ENCODE measurements around the gene ALDH3B1.

ALDH3B1 gene

GRCh38 chr11:67998150-67999045 lies 11.7 kb upstream of the ALDH3B1 start:
- DNase-seq = peak; percentile 13

DNA sequence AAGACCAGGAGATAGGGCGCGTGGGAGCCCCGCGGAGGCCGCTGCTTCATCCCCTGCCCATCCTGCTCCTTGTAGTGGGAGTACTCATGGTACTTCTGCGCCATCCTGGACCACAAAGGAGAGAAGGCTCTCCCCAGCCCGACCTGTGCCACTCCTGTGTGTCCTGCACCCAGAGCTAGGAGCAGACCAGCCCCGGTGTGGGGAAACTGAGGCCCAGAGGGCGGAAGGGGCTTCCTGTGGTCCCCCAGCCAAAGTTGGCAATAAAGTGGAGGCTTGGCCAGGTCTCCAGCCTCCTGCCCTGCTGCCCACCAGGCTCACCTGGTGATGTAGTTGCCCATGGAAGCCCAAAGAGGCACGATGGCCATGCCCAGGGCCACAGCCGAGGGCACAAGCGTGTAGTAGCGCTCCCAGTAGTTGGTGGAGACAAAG lies 10.9 kb upstream of the ALDH3B1 start:
- DNase-seq = no peak

GRCh38 chr11:67999704-68000103 lies 10.4 kb upstream of the ALDH3B1 start:
- DNase-seq = no peak

DNA sequence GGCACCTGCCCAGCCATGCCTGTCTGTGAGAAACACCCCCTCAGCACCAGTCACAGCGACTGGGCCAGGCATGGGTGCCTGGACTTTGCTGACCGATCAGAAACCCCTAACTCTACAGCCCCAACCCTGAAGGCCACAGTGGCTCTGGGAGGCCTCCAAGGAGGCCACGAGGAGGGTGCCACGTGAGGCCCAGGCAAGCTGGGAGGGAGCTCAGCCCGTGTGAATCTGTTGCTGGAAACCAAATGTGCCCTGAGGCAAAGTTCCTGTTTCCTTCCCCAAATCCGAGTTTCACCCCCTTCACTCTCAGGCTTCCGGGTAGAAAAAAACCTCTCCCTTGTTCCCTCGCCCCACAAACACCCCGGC lies 7.6 kb upstream of the ALDH3B1 start:
- no peak for DNase-seq

GRCh38 chr11:68002938-68003845 lies 6.9 kb upstream of the ALDH3B1 start:
- DNase-seq = peak; percentile 12

DNA sequence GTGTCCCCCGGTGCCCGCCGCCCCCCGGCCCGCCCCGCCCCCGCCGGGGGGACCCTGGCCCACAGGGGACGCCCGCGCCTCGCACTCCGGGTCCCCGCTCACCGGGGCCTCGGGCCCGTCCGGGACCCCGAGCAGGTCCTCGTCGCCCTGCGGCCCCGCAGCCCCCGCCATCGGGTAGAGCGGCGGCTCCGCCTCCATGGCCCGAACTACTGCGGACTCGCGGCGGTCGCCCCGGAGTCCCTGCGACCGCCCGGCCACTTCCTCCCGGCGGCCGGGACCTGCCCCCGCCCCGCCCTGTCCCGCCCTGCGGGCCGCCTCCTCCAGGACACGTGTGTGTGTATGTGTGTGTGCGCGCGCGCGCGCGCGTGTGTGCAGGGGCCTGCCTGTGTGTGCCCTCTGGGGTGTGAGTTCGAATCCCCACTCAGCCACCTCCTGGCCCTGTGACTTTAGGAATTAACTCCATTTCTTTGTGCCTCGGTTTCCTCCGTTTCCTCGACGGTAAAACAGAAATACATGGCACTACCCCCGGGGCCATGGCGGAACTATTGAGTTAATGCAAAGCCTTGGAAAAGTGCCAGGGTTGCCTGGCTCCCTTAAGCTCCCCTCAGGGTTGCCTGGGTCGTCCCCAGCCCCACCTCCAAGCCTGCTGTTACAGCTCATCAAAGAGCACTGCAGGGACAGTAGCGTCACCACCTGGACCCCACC lies 6.1 kb upstream of the ALDH3B1 start, which contains the start of gene UNC93B1:
Gene UNC93B1, minus strand, starts transcription at position 252 of the 705 bp plus-strand sequence. Its CDS starts 54 bp downstream, at position 198.
- DNase-seq = peak; percentile 88

DNA sequence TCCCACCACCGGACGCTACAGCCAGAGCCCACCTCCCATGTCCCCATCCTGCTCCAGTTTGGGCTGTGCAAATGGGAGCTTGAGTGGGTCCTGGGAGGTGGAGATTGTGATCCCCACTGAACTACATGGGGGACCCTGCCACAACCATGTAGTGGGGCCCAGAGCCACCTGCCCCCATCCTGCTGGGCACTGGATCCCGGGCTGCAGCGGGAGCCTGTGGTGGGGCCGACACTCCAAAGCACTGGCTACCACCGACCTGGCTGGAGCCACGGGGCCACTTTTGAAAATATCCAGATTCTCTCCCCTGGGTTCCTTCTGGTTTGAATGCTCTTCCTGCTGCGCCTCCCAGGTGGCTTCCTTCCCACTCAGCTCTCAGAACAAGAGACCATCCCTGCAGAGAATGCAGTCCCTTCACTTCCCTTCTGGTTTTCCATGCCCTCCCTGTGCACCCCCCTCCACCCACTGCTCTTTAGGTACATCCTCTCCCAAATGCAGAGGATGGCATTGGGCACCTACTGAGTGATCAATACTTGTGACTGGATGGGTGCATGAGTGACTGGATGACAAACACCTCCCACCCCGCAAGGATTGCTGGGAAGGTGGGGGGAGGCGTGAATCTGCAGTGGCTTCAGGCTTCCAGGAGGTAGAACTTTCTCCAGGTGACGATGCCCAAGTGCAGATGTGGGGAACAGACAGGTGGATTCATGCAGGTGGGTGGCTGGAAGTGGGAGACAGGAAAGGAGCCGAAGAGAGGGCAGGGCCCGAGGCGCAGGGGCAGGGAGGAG lies 5.4 kb upstream of the ALDH3B1 start:
- no peak for DNase-seq

- DNase-seq = no peak
Measured at GRCh38 chr11:68006606-68007166, 3.4 kb upstream of the ALDH3B1 start.

GRCh38 chr11:68007498-68008380 lies 2.4 kb upstream of the ALDH3B1 start:
- no peak for DNase-seq

DNA sequence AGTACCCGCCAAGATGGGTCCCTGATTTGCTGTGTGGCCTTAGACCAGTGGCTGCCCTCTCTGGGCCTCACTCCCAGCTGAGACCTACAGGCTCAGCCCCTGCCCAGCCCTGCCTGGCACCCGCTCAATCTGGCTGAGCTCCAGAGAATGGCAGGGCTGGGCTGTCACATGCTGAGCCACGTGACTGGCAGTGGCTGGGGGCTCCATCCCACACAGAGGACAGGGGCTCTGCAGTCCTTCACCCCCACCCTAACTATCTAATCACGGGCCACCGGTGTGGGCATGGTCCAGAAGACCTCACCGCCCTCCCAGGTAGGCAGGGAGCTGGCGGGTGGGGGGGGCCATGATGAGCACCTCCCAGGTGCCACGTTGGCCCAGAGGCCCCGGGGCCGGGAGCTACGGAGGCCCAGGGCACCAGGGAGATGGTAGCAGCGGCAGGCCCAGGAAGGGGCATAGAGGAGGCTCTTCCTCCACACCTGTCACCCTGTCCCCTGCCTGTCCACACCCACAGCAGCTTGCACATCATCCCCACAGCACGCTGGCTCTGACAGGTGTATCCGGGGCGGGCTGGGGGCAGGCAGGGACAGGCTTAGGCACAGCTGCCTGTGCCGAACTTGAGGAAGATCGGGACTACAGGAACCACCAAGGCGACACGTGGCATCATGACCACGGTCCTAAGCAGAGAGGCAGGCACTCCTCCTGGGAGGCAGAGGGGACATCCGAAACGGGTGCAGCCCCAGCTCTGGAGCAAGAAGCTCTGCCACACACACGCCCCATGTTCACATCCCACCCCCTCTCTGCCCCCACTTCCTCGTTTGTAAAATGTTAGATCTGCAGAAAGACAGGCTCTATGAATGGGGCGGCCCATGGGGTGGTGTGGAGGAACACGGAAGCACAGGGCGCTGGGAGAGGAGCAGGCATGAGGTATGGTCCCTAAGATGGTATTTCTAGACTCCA lies 1.5 kb upstream of the ALDH3B1 start:
- DNase-seq = no peak

DNA sequence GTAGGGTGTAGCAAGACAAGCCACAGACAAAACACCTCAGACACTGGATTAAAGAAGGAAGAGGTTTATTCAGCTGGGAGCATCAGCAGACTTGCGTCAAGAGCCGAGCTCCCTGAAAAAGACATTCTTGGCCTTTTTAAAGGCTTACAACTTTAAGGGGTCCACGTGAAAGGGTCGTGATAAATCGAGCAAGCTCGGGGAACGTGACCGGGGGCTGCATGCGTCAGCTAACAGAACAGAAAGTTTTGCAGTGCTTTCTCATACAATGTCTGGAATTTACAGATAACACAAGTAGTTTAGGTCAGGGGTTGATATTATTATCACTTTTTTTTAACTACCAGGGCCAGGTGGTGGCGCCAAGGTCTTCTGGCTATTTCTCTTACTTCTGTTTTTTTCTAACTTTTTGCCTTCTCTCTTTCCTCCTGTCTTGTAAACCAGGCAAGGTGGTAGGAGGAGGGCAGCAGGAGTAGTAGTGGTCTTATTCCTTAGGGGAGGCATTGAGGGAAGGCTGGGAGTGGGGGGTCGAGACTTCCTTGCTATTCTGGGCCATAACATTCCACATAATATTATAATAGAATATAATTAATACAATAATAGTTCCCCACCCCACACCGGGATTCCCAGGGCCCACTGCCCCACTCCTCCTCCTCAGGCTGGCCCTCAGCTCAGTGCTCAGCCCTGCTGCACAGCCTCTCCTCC lies 587 bp upstream of the ALDH3B1 start:
- peak; percentile 8 for DNase-seq

GRCh38 chr11:68011051-68011943 lies 1.2 kb downstream of the ALDH3B1 start:
- no peak for DNase-seq

GRCh38 chr11:68012044-68012842 lies 2.1 kb downstream of the ALDH3B1 start:
- no peak for DNase-seq

DNA sequence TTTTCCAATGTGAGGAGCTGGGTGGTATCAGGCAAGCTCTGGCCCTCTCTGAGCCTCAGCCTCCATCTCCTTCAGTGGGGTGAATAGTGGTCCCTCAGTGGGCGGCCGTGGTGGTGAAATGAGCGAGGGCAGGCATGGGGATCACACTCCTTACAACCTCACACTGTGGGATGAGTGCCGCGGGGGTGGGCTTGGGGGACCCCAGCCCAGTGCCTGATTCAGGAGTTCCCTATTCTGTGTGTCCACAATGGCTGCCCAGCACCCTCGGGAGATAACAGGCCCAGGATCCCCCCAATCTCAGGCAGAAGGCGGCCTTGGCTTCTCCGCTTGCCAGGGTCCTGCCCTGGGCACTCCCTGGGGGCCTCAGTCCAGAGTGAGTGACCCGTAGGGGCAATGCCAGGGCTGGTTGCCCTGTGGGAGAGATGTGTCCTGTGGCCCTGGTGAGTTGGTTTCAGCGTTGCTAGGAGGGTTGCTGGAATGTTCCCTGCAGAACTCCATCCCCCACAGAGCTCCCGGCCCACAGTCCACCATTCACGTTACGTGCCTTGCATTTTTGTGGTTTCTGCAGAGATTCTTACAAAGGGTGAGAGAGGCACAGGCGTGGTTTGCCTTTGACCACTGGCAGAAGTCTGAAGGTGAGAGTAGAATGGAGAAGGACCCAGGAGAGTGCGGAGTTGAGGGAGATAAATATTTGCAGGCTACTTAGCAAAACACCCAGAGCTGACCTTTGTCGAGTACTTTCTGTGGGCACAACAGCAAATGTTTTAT lies 2.9 kb downstream of the ALDH3B1 start:
- no peak for DNase-seq

- DNase-seq = no peak
Measured at GRCh38 chr11:68013611-68014156, 3.6 kb downstream of the ALDH3B1 start.
